ENCODE measurements around the gene P2RX6. TPM values are rescaled to one million over a fixed set of nuclear protein-coding genes. Genes with fewer than 3 reads are reported as not detected.

The P2RX6 gene
- total RNA-seq, 4 donors from 2014 or later: 0.39 to 0.50 (median 0.41) TPM

DNA sequence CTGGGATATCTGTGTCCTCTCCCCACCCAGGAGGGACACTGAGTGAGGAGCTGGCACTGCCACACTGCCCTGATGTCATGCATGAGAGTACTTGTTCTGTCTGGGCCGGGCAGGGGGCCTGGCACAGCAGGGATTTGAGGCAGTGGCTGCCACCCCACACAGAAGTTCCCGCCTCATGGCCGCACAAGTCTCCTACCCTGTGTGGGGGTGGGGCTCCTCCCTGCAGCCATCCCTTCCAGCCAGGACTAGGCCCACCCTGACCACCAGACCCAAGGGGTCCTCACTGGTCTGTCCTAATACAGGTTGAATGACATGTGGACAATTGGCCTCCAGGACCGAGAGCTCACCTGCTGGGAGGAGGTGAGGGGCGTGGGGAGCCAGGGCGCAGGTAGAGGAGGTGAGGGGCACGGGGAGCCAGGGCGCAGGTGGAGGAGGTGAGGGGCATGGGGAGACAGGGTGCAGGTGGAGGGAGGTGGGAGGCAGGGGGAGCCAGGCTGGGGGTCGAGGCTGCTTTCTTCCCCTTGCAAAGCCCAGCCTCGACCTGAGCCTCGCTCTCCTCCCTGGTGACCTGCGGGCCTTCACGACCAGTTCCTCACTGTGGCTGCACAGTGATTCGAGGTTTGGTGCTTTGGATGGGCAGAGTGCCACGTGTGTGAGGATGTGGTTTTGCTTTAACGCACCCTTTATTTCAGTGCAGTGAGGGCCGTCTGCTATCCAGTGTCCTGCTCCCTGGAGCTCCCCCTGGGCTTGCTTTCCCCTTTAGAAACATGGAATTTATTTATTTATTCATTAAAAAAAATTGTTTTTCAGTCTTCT is 25.4 kb upstream of the P2RX6 start:
- no peak for DNase-seq (ENCODE audit: extremely low spot score)
- no peak overlapping the region for H3K4me3 ChIP-seq
- WGBS: 54% methylated on average over 14 of the region's 17 CpGs
- TF ChIP-seq EP300 (IDR thresholded peaks at IDR 0.05) (no peak), POLR2AphosphoS5 (IDR thresholded peaks at IDR 0.05) (no peak), POLR2A (IDR thresholded peaks at IDR 0.05; ENCODE audit: low read depth) (no peak)
- TF ChIP-seq, protein P1, sequence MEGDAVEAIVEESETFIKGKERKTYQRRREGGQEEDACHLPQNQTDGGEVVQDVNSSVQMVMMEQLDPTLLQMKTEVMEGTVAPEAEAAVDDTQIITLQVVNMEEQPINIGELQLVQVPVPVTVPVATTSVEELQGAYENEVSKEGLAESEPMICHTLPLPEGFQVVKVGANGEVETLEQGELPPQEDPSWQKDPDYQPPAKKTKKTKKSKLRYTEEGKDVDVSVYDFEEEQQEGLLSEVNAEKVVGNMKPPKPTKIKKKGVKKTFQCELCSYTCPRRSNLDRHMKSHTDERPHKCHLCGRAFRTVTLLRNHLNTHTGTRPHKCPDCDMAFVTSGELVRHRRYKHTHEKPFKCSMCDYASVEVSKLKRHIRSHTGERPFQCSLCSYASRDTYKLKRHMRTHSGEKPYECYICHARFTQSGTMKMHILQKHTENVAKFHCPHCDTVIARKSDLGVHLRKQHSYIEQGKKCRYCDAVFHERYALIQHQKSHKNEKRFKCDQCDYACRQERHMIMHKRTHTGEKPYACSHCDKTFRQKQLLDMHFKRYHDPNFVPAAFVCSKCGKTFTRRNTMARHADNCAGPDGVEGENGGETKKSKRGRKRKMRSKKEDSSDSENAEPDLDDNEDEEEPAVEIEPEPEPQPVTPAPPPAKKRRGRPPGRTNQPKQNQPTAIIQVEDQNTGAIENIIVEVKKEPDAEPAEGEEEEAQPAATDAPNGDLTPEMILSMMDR (IDR thresholded peaks at IDR 0.05): no peak
- no peaks in the 10 kb centered on the region for H3K4me1 ChIP-seq
- peaks cover 29 to 92% (median 81%) of the 10 kb centered on the region in 4 donors for H3K36me3 ChIP-seq
- no peak overlapping the region for H3K27ac ChIP-seq (replicated peaks in 1 of 4)
- no peaks in the 10 kb centered on the region for H3K9me3 ChIP-seq
- no peaks in the 10 kb centered on the region for H3K27me3 ChIP-seq
- intact Hi-C loops (cut with DNase I): no loop called here

- WGBS: 81% methylated on average over 14 of the region's 21 CpGs
- no peak for DNase-seq (ENCODE audit: extremely low spot score)
Observed at GRCh38 chr22:20990184-20991180, 24.5 kb upstream of the P2RX6 start.

DNA sequence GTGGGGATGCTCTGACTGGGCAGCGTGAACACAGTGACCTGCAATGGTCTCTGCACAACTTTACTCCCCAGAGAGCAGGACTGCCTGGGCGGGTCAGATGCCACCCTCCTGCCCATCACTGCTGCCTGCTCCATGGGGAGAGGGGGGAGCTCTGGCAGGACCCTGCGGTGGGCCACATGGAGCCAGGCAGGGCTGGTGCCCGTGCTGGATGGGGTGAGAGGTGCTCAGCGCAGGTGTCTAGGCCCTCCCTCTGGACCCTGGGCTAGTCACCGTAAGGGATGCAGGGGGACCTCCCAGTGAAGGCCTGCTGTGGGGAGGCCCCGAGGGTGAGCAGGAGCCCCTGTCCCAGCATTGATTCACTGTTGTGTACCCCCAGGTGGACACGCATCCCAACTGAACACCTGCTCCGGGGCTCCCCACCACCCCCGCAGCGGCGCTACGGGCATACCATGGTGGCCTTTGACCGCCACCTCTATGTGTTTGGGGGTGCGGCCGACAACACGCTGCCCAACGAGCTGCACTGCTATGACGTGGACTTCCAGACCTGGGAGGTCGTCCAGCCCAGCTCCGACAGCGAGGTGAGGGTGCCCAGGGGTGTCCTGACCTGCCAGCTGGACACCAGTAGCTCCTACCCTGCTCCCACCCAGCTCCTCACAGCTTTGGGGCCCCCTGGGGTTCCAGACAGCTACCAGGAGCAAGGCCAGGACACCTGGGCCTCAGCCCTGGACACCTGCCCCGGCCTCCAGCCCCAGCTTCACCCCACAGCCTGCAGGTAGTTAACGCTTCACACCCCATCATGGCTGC is 23.5 kb upstream of the P2RX6 start:
- H3K4me3 ChIP-seq: no peak overlapping the region
- no peaks in the 10 kb centered on the region for H3K9me3 ChIP-seq
- intact Hi-C loops (cut with DNase I): no loop called here
- H3K27ac ChIP-seq (replicated peaks in 1 of 4): no peak overlapping the region
- H3K27me3 ChIP-seq: no peaks in the 10 kb centered on the region
- TF ChIP-seq, protein P1 (IDR thresholded peaks at IDR 0.05): no peak
- no peak for TF ChIP-seq POLR2A (IDR thresholded peaks at IDR 0.05; ENCODE audit: low read depth)
- no peak for TF ChIP-seq EP300 (IDR thresholded peaks at IDR 0.05)
- no peak for TF ChIP-seq POLR2AphosphoS5 (IDR thresholded peaks at IDR 0.05)
- 95% methylated on average over 16 of the region's 24 CpGs for WGBS
- DNase-seq (ENCODE audit: extremely low spot score): no peak
- no peaks in the 10 kb centered on the region for H3K4me1 ChIP-seq
- H3K36me3 ChIP-seq: peaks cover 40 to 99% (median 91%) of the 10 kb centered on the region in 4 donors

More at GRCh38 chr22:20990184-20991180, 24.5 kb upstream of the P2RX6 start:
- H3K4me3 ChIP-seq: no peak overlapping the region
- intact Hi-C loops (cut with DNase I): no loop called here
- no peaks in the 10 kb centered on the region for H3K27me3 ChIP-seq
- H3K36me3 ChIP-seq: peaks cover 33 to 96% (median 87%) of the 10 kb centered on the region in 4 donors
- H3K4me1 ChIP-seq: no peaks in the 10 kb centered on the region
- no peak for TF ChIP-seq POLR2A (IDR thresholded peaks at IDR 0.05; ENCODE audit: low read depth)
- no peaks in the 10 kb centered on the region for H3K9me3 ChIP-seq
- no peak overlapping the region for H3K27ac ChIP-seq (replicated peaks in 1 of 4)

- peaks cover 38 to 99% (median 93%) of the 10 kb centered on the region in 4 donors for H3K36me3 ChIP-seq
- TF ChIP-seq, protein P1 (IDR thresholded peaks at IDR 0.05): no peak
- TF ChIP-seq POLR2AphosphoS5 (IDR thresholded peaks at IDR 0.05) (no peak), POLR2A (IDR thresholded peaks at IDR 0.05; ENCODE audit: low read depth) (no peak), EP300 (IDR thresholded peaks at IDR 0.05) (no peak)
- intact Hi-C loops (cut with DNase I): no loop called here
- no peaks in the 10 kb centered on the region for H3K27me3 ChIP-seq
- no peaks in the 10 kb centered on the region for H3K9me3 ChIP-seq
- DNase-seq (ENCODE audit: extremely low spot score): no peak
- no peaks in the 10 kb centered on the region for H3K4me1 ChIP-seq
- no CpG with 5 or more reads among the region's 7 CpGs for WGBS
- no peak overlapping the region for H3K27ac ChIP-seq (replicated peaks in 1 of 4)
- no peak overlapping the region for H3K4me3 ChIP-seq
Observed at GRCh38 chr22:20992056-20992442, 22.9 kb upstream of the P2RX6 start.
